Hematopoietic multipotent progenitor cell treated with erythropoietin and hydrocortisone succinate and interleukin-3 and kit ligand, for 17 days (in vitro differentiated cells): ENCODE results near the gene LRP3.

Experiments
- DNase-seq: peaks from one replicate; pipeline ENCODE4 v3.0.0-alpha.2; 2015; ENCODE audit warnings: low spot score

LRP3 gene

DNA sequence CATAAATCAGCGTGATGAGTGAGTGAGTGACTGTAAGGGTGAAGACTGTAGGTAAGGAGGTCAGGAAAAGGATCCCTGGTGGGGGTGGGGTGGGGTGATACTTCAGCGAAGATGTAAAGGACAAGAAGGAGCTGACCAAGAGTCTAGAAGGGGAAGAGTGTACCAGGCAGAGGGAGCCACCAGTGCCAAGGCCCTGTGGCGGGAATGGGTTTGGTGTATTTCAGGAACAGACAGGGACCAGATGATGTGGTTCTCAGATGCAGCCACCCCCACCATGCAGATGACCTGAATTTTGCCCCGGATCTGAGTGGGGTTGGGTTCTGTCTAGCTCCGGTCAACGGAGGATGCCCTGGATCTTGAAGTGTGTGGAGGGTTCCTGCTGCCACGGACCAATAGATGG lies 61.7 kb downstream of the LRP3 start:
- no peak for DNase-seq

DNA sequence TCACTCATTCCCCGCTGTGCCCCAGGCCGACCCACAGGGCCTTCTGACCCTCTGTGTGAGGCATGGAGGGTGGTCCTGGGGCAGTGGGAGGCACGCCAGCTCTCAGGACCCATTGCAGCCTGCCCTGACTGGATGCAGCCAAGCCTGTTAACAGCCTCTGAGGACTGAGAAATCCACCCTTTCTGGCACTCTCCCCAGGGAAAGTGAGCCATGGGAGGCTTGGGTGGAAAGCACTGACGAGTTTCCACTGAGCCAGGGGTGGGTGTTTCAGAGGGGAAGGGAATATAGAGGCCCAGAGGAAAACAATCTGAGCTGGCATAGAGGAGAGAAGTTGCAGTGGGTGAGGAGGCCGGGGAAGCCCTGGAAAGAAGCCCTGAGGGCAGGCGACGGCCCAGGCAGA lies 62.1 kb downstream of the LRP3 start:
- DNase-seq: no peak

DNA sequence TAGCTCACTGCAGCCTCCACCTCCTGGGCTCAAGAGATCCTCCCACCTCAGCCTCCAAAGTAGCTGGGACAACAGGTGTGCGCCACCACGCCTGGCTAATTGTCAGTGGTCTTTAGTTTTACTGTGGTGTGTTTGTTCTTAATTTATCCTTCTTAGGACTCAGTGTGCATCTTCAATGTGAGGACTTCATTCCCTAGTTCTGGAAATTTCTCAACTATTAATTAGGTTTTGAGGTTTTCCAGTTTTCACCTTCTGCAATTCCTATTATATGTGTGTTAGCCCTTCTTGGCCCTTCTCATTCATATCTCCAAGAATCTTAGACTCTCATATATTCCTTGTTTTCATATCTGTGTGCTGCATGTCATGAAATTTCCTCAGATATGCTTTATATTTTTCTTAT lies 63.7 kb downstream of the LRP3 start:
- no peak for DNase-seq
